ENCODE measurements around the gene NPVF.
A peak's percentile ranks its signal among the peaks of the same experiment; 100 is the strongest.

The NPVF gene

DNA sequence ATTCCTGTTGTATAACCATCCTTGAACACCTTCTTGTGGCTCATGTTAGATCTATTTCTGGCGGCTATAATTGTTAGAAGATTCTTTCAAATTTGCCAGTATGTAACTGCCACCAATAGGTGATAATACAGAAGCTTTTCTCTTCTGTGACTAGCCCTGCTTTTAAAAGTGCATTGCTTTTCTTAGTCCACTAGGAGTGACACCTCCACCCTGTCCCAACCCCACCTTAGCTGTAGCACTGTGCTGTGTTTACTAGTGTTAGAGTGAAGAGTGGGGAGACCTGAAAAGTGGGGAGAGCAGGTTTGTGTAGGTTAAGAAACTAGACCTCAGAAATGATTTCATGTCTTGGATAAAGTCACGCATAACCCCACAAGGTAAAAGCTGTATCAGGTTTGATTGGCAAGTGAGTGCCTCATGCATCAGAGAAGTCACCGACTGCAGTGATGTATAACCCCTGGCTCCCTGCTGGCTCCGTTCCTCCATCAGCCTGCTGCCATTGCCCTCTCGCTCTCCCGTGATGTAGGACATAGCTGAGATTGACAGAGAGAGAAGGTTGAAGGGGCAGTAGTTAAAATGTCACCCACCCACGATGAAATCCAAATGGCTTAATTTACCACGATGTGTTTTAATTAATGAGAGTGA lies 12.5 kb downstream of the NPVF start:
- no peak for DNase-seq
- no peaks in the 10 kb centered on the region for H3K36me3 Mint-ChIP-seq
- CTCF ChIA-PET: interaction anchor here (0.6 to 1.5 kb wide), 3 partner anchors 11 to 55 kb away, joined by 3 read pairs; no protein-coding TSS in a partner anchor
- H3K4me3 Mint-ChIP-seq: no peak overlapping the region
- H3K4me1 Mint-ChIP-seq: no peaks in the 10 kb centered on the region
- H3K27ac Mint-ChIP-seq: no peak overlapping the region
- no peaks in the 10 kb centered on the region for H3K9me3 Mint-ChIP-seq
- peaks cover 20% of the 10 kb centered on the region for H3K27me3 Mint-ChIP-seq

DNA sequence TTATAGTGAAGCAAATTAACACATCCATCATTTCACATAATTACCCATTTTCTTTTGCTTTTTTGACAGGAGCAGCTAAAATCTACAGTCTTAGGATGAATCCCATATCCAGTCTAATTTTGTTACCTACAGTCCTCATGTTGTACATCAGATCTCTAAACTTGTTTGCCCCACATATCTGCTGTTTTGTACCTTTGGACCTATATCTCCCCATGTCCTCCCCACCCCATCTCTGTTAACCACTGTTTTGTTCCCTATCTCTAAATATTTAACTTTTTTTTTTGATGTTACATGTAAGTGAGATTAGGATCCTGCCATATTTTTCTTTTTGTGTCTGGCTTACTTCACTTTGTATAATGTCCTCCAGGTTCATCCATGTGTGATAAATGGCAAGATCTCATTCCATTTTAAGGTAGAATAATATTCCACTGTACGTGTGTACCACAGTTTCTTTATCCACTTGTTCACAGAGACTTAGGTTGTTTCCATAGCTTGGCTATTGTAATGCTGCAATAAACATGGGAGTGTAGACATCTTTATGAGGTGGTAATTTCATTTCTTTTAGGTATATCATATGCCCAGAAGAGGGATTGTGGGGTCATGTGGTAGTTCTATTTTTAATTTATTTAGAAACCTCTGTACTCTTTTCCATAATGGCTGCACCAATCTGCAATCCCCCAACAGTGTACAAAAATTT lies 19.6 kb downstream of the NPVF start:
- H3K27ac Mint-ChIP-seq: no peak overlapping the region
- H3K27me3 Mint-ChIP-seq: peaks cover 16% of the 10 kb centered on the region
- H3K4me3 Mint-ChIP-seq: no peak overlapping the region
- H3K36me3 Mint-ChIP-seq: no peaks in the 10 kb centered on the region
- DNase-seq: no peak
- no peaks in the 10 kb centered on the region for H3K4me1 Mint-ChIP-seq
- CTCF ChIA-PET: interaction anchor here (1.0 kb wide), 1 partner anchor 8 kb away, joined by 3 read pairs; no protein-coding TSS in a partner anchor
- no peaks in the 10 kb centered on the region for H3K9me3 Mint-ChIP-seq

DNA sequence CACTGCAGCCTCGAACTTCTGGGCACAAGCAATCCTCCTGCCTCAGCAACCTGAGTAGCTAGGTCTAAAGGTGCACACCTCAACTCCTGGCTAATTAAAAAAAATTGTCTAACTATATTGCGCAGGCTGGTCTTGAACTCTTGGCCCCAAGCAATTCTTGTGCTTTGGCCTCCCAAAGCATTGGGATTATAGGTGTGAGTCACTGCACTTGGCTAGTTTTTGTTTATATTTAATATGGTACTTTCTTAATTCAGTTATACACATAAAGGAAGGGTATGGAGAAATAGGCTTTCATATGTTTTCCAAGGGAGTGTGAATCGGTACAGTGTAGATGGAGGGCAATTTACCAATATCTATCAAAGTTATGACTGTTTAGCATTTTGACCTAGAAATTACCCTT lies 20.4 kb downstream of the NPVF start:
- peaks cover 15% of the 10 kb centered on the region for H3K27me3 Mint-ChIP-seq
- H3K36me3 Mint-ChIP-seq: no peaks in the 10 kb centered on the region
- CTCF ChIA-PET: interaction anchor here (1.0 kb wide), 1 partner anchor 9 kb away, joined by 3 read pairs; no protein-coding TSS in a partner anchor
- H3K4me3 Mint-ChIP-seq: no peak overlapping the region
- H3K4me1 Mint-ChIP-seq: no peaks in the 10 kb centered on the region
- no peaks in the 10 kb centered on the region for H3K9me3 Mint-ChIP-seq
- DNase-seq: no peak
- no peak overlapping the region for H3K27ac Mint-ChIP-seq

DNA sequence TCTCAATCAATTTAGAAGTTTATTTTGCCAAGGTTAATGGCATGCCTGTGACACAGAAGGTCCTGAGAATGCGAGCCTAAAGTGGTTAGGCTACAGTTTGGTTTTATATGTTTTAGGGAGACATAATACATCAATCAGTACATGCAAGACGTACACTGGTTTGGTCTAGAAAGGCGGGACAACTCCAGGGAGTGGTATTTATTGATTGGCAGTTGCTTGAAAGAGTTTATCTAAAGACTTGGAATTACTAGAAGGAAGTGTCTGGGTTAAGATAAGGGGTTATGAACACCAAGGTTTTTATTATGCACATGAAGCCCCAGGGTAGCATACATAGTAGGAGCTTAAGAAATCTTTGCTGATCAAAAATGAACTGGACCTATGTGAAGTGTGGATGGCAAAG lies 21.5 kb downstream of the NPVF start:
- no peak for DNase-seq
- Mint-ChIP-seq H3K36me3 (no peaks in the 10 kb centered on the region), H3K4me1 (no peaks in the 10 kb centered on the region), H3K27me3 (peaks cover 15% of the 10 kb centered on the region), H3K27ac (no peak overlapping the region), H3K4me3 (no peak overlapping the region), H3K9me3 (no peaks in the 10 kb centered on the region)
- CTCF ChIA-PET: interaction anchor here (1.4 kb wide), 1 partner anchor 11 kb away, joined by 3 read pairs; no protein-coding TSS in a partner anchor

DNA sequence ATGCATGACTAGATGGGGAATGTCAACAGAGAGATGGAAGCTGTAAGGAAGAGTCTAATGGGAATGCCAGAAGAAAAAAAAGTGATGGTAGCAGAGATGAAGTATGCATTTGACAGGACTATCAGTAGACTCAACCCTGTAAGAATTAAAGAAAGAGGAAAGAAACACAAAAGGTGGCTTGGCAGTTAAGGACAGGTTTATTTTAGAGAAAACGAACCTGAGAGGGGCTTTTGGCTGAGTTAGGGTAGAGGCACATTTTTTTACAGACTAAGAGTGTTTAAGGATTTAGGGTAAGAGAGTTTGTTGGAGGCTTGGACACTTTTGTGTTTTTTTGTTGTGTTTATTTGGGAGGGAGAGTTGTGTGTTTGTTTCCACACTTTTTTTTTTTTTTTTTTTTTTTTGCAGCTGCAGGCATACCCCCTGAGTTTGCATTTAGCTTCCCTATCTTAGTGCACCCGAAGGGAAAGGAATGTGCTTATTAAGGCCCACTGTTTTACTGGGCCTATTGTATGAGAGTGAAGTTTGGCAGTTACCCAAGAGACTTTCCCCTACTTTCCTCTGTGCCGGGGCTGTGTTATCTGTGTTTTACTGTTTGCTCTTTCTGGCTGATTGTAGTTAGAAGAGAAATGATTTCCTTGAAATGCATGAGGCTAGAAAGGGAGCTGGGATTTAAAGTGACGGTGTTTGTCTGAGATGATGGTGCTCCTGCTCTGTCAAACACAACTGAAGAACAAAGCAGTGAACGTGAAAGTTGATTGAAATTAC lies 32.0 kb downstream of the NPVF start:
- DNase-seq: no peak
- Mint-ChIP-seq H3K27me3 (peaks cover 12% of the 10 kb centered on the region), H3K36me3 (no peaks in the 10 kb centered on the region), H3K4me3 (no peak overlapping the region), H3K27ac (no peak overlapping the region), H3K9me3 (no peaks in the 10 kb centered on the region), H3K4me1 (no peaks in the 10 kb centered on the region)
- CTCF ChIA-PET: interaction anchor here (1.5 kb wide), 1 partner anchor 9 kb away, joined by 3 read pairs; no protein-coding TSS in a partner anchor

DNA sequence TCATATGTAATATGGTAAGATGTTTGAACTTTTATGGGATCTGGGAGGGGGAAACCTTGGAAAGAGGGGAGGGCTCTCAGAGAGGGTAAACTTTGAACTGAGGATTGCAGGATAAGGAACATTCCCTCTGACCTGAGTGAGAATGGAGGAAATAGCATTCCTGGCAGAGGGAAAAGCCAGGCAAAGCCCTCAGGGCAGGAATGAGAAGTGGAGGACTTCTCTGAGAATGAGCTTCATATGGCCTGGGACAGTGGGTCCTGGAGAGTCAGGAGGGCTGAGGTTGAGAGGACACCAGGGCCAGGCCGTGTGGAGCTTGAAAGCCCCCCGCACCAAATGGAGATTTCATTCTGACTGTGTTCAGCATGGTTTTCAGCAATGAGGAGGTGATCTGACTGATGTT lies 34.2 kb downstream of the NPVF start:
- no peak for DNase-seq
- Mint-ChIP-seq H3K27ac (no peak overlapping the region), H3K27me3 (peaks cover 12% of the 10 kb centered on the region), H3K4me3 (no peak overlapping the region), H3K4me1 (no peaks in the 10 kb centered on the region), H3K36me3 (no peaks in the 10 kb centered on the region), H3K9me3 (no peaks in the 10 kb centered on the region)
- CTCF ChIA-PET: interaction anchor here (0.7 kb wide), 1 partner anchor 24 kb away, joined by 3 read pairs; no protein-coding TSS in a partner anchor

DNA sequence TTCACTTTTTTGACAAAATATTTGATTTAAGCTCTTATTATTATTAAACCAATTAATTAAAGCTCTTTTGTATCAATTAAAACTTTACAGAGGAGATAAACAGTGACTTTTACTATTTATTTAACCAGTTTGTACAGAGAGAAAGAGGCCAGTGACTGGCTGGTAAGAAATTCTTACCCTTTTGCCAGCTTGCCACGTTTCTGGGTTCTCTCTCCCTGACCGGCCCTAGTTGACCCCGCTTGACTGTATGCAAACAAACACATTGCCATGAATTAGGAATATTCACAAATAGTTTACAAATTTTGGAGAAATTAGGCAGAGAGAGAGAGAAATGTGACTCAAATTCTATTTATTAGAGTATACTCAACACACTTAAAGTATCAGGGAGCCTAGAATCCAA lies 36.2 kb downstream of the NPVF start:
- CTCF ChIA-PET: no interaction called here
- Mint-ChIP-seq H3K27ac (no peak overlapping the region), H3K4me1 (no peaks in the 10 kb centered on the region), H3K27me3 (peaks cover 16% of the 10 kb centered on the region), H3K36me3 (no peaks in the 10 kb centered on the region), H3K9me3 (no peaks in the 10 kb centered on the region), H3K4me3 (no peak overlapping the region)
- no peak for DNase-seq

DNA sequence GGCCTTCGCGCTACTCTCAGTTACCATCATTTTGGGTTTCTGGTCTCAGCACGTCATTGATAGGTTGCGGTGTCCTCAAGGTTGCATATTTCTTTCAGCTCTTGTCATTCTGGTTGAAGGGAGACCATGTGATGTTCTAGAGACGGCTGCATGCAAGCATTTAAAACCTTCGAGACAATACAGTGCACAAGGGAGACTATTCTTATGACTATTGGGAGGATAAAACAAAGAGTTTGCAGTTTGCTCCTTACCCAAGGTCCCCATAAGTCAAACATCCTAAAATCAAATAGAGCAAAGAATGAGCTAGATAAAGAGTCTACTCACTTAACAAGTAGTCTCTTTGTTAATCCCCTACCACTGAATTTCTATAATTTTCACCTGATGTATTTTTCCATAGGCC lies 39.1 kb downstream of the NPVF start:
- Mint-ChIP-seq H3K4me3 (no peak overlapping the region), H3K27me3 (peaks cover 27% of the 10 kb centered on the region), H3K27ac (no peak overlapping the region), H3K9me3 (no peaks in the 10 kb centered on the region), H3K36me3 (no peaks in the 10 kb centered on the region), H3K4me1 (no peaks in the 10 kb centered on the region)
- CTCF ChIA-PET: interaction anchor here (1.0 kb wide), 1 partner anchor 28 kb away, joined by 3 read pairs; no protein-coding TSS in a partner anchor
- no peak for DNase-seq

DNA sequence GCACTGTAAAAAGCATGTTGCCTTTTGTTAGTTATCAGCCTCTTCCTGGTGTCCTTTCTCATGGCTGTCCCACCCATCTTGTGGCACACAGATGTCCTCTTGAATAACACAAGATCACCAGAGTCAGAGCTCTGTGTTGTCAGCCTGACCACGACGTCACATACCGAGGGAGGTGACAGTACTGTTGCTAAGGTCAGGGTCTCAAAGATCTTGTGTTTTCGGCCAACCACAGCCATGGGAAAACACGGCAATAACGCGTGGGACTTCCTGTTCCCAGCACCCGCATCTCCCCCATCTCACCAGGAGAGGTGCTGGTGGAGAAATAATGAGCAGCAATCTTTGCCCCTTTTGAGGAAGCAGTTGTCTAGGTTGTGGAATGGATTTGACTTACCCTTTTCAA lies 40.4 kb downstream of the NPVF start:
- Mint-ChIP-seq H3K27me3 (peaks cover 19% of the 10 kb centered on the region), H3K4me3 (no peak overlapping the region), H3K4me1 (no peaks in the 10 kb centered on the region), H3K9me3 (no peaks in the 10 kb centered on the region), H3K36me3 (no peaks in the 10 kb centered on the region), H3K27ac (no peak overlapping the region)
- CTCF ChIA-PET: interaction anchor here (1.0 kb wide), 1 partner anchor 29 kb away, joined by 3 read pairs; no protein-coding TSS in a partner anchor
- no peak for DNase-seq

DNA sequence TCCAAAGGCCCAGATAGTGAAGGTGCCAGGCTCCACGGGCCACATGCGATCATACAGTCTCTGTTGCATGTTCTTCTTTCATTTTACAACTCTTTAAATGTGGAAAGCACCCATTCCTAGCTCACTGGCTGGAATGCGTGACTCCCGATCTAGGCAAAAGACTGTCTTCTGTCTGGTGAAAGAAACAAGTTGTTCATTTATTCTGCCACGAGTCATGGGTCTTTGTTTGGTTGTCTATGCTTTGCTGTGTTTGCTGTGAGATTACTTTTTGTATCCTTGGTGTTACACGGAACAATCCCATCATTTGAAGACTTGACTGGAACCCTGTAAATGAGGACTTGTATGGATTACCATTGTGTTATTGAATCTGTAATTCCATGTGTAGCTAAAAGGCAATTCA lies 41.9 kb downstream of the NPVF start:
- H3K9me3 Mint-ChIP-seq: no peaks in the 10 kb centered on the region
- no peaks in the 10 kb centered on the region for H3K4me1 Mint-ChIP-seq
- CTCF ChIA-PET: interaction anchor here (0.8 to 1.3 kb wide), 3 partner anchors 10 to 12 kb away, joined by 3 to 4 read pairs (median 3); no protein-coding TSS in a partner anchor
- no peak for DNase-seq
- H3K36me3 Mint-ChIP-seq: no peaks in the 10 kb centered on the region
- H3K27me3 Mint-ChIP-seq: peaks cover 26% of the 10 kb centered on the region
- no peak overlapping the region for H3K4me3 Mint-ChIP-seq
- H3K27ac Mint-ChIP-seq: no peak overlapping the region

DNA sequence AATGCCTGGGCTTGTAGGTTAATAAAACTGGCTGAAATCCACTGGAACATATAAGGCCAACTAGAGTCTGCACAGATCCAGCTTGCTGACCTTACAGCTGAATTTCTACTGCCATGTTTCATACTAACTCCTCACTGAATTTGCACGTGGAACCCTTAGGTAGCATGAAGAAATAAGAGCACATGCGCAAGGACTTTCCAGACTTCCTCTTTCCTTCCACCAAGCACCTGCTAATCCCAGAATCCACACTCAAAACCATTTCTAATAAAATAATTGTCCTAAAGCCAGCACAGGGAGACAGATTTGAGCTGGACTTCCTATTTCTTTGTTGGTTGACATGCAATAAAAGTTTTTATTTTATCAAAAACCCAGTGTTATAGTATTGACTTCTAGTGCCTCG lies 46.8 kb downstream of the NPVF start:
- peaks cover 21% of the 10 kb centered on the region for H3K4me1 Mint-ChIP-seq
- peaks cover 22% of the 10 kb centered on the region for H3K27me3 Mint-ChIP-seq
- no peak overlapping the region for H3K27ac Mint-ChIP-seq
- CTCF ChIA-PET: no interaction called here
- peaks cover 5% of the 10 kb centered on the region for H3K36me3 Mint-ChIP-seq
- H3K4me3 Mint-ChIP-seq: peak overlapping the region; percentile 21
- H3K9me3 Mint-ChIP-seq: no peaks in the 10 kb centered on the region
- DNase-seq: no peak

DNA sequence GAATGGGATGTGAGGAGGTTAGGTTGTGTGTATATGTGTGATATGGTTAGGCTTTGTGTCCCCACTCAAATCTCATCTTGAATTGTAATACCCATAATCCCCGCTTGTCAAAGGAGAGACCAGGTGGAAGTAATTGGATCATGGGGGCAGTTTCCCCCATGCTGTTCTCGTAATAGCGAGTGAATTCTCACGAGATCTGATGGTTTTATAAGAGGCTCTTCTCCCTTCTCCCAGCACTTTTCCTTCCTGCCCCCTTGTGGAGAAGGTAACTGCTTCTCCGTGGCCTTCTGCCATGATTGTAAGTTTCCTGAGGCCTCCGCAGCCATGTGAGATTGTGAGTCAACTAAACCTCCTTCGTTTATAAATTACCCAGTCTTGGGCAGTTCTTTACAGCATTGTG lies 47.3 kb downstream of the NPVF start:
- peak overlapping the region; percentile 80 for H3K4me3 Mint-ChIP-seq
- DNase-seq: no peak

DNA sequence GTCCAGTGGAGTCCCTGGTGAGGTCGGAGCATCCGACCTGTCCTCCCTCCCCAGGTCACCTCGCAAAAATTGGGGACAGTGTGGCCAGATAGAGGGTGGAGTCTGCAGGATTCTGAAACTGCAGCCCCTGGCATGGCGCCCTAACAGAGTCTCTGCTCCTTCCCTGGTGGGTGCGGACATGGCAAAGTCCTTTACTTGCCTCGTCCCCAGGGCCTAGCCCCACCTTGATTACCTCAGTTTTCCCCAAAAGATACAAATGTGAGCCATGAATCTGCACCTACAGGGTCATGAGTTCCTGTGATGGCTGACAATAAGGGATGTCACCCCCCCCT lies 47.7 kb downstream of the NPVF start:
- Mint-ChIP-seq H3K27me3 (peaks cover 15% of the 10 kb centered on the region), H3K9me3 (no peaks in the 10 kb centered on the region), H3K4me1 (peaks cover 21% of the 10 kb centered on the region), H3K36me3 (peaks cover 5% of the 10 kb centered on the region), H3K4me3 (peak overlapping the region; percentile 80), H3K27ac (peak overlapping the region; percentile 85)
- CTCF ChIA-PET: interaction anchor here (0.9 to 1.2 kb wide), 2 partner anchors 40 to 55 kb away, joined by 3 read pairs; no protein-coding TSS in a partner anchor
- DNase-seq: no peak

More for the DNA sequence above, 47.3 kb downstream of the NPVF start:
- CTCF ChIA-PET: interaction anchor here (0.9 kb wide), 1 partner anchor 41 kb away, joined by 3 read pairs; no protein-coding TSS in a partner anchor
- Mint-ChIP-seq H3K36me3 (peaks cover 5% of the 10 kb centered on the region), H3K27ac (peak overlapping the region; percentile 85), H3K4me1 (peaks cover 21% of the 10 kb centered on the region), H3K27me3 (peaks cover 19% of the 10 kb centered on the region), H3K9me3 (no peaks in the 10 kb centered on the region)
